ENCODE measurements around the gene HEXA.

The HEXA gene

GRCh38 chr15:72302955-72303354 lies 72.9 kb downstream of the HEXA start:
- Histone ChIP-seq H3K4me3 (ENCODE audit: low read length in 2 of 2) (no peak overlapping the region), H3K9ac (ENCODE audit: low read depth, low read length, poor library complexity) (no peak overlapping the region), H3K23ac (ENCODE audit: low read depth, low read length, poor library complexity) (no peak overlapping the region), H2BK12ac (ENCODE audit: low read length) (no peak overlapping the region), H2AFZ (ENCODE audit: low read length) (no peak overlapping the region), H3K4ac (ENCODE audit: low read length) (no peak overlapping the region), H4K8ac (ENCODE audit: low read depth, low read length) (no peak overlapping the region), H3K27me3 (ENCODE audit: control insufficient read depth in 3 of 3, insufficient read depth in 3 of 3, low read depth in 1 of 3, low read length in 3 of 3) (peaks cover 0 to 12% (median 6%) of the 10 kb centered on the region in 3 experiments), H2BK120ac (ENCODE audit: low read depth, low read length) (no peak overlapping the region), H2BK15ac (ENCODE audit: low read length) (no peak overlapping the region), H2BK5ac (ENCODE audit: low read length) (no peak overlapping the region), H3K36me3 (replicated peaks in 1 of 2; ENCODE audit: control insufficient read depth in 2 of 2, insufficient read depth in 2 of 2, low read length in 2 of 2) (no peaks in the 10 kb centered on the region), H2AK5ac (ENCODE audit: low read depth, low read length) (no peak overlapping the region), H3K18ac (ENCODE audit: low read length) (no peak overlapping the region), H3K9me3 (replicated peaks in 1 of 2; ENCODE audit: control insufficient read depth in 2 of 2, insufficient read depth in 1 of 2, low read depth in 1 of 2, low read length in 2 of 2) (no peaks in the 10 kb centered on the region), H3K14ac (ENCODE audit: low read length) (no peak overlapping the region), H3K4me1 (ENCODE audit: control insufficient read depth in 2 of 2, insufficient read depth in 1 of 2, low read depth in 1 of 2, low read length in 2 of 2) (peaks cover 3 to 7% of the 10 kb centered on the region in 2 donors), H3K27ac (replicated peaks; ENCODE audit: low read length) (no peak overlapping the region), H3K4me2 (ENCODE audit: insufficient read depth, low read length, poor library complexity, severe bottlenecking) (no peak overlapping the region), H4K91ac (ENCODE audit: low read depth, low read length, poor library complexity) (no peak overlapping the region), H3K79me1 (ENCODE audit: low read depth, low read length) (no peaks in the 10 kb centered on the region)
- DNase-seq (ENCODE audit: low spot score) = no peak
- no CpG with 5 or more reads among the region's 1 CpG for WGBS, 2 donors (ENCODE audit: extremely low coverage in 2 of 2, insufficient read length in 2 of 2, insufficient replicate concordance in 1 of 2)
